HG03064 (cell line): ENCODE measurements around the gene UBE4B.

Experiments
- ATAC-seq: cut with Tn5 transposase; IDR thresholded peaks from one replicate; pipeline ENCODE4 v1.9.1; 2021; ENCODE audit warnings: low read depth; ENCODE audit not compliant: unreplicated experiment

Gene UBE4B

DNA sequence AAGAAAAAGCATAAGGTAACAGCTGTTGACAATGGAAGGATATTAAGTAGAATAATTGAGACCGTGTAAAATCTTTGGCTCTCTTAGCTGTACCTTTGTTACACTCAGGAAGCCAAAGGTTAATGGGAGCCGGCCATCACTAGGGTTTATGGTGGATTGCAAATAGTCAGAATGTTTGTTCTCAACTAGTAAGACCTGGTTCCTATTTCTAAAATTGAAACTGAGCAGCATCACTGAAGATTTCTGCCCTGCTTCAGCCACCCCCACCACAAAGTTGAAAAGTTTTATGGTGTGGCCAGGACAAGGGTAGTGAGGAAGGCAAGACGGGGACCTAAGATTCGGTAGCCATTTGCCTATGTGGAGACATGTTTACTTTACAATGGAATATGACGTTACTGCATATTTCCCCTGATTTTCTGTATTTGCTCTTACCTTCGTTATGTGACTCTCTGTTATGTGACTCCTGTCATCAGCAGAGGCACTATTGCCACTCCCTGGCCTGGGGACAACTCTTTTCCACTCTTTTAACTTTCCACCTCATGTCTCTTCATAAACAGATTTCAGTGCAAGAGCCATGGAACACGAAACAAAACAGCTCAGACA lies 136.3 kb downstream of the UBE4B start:
- no peak for ATAC-seq

GRCh38 chr1:10170239-10170574 lies 137.4 kb downstream of the UBE4B start:
- ATAC-seq = no peak

- ATAC-seq = no peak
Measured at GRCh38 chr1:10171105-10171767, 138.5 kb downstream of the UBE4B start.

DNA sequence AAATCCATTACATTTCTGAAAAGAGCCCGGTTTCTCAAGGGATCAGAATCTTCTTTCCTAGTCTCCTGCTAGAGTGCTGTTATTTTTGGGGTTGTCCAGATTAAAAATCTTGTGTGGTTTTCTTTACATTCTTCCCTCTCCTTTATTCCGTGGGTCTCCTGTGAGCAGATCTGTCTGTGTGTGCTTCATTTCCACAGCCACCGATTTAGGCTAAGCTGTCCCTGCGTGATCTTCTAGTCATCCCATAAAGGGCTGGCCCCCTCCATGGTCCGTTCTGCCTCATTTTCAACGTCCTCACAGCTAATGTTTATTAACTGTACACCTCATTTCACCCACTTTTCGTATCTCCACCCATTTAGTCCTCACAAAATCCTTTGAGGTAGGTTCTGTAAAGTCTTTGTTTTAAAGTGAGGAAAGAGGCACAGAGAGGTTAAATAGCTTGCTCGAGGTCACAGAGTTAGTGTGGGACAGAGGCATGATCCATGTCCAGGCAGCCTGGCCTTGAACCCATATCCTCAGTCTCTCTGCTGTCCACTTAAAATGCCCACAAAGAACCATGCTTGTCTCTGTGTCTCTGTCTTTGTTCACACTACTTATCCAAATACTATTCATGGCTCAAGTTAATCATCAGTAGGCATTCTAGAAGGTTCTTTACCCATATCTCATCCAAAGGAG lies 139.4 kb downstream of the UBE4B start:
- no peak for ATAC-seq

- ATAC-seq = no peak
Measured at GRCh38 chr1:10173582-10173981, 140.8 kb downstream of the UBE4B start.

- ATAC-seq = no peak
Measured at GRCh38 chr1:10177876-10178275, 145.1 kb downstream of the UBE4B start.

DNA sequence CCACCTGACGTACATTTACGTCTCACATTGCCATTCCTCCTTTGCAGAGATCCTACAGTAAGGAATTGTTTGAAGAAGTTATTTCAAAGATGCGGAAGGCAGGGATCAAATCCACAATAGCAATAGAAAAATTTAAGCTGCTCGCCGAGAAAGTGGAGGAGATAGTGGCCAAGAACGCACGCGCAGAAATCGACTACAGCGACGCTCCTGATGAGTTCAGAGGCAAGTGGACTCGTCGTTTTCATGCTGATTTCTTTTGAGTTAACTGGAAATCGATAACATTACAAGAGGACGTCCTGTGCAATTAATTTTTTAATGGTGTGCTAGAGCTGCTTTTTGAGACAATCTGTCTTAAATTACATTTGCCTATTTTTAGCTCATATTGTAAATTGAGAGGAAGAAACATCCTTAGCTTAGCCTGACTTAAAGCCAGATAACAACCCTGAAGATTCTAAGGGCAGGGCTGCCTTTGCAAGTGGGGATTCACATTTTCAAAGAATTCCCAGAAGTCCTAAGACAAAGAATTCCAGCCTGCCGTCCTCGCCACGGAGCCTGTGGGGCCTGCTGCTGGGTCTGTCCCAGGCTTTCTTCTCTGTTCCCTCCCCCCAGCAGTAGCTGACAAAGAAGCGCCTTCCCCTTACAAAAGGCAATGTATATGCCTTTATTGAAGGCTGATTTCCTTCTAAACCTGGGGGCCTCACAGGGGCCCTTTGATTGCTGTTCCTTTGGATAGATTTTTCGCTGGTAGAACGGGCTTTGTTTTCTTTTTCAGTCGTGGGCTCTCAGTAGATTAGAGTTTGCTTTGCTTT lies 146.0 kb downstream of the UBE4B start:
- no peak for ATAC-seq

DNA sequence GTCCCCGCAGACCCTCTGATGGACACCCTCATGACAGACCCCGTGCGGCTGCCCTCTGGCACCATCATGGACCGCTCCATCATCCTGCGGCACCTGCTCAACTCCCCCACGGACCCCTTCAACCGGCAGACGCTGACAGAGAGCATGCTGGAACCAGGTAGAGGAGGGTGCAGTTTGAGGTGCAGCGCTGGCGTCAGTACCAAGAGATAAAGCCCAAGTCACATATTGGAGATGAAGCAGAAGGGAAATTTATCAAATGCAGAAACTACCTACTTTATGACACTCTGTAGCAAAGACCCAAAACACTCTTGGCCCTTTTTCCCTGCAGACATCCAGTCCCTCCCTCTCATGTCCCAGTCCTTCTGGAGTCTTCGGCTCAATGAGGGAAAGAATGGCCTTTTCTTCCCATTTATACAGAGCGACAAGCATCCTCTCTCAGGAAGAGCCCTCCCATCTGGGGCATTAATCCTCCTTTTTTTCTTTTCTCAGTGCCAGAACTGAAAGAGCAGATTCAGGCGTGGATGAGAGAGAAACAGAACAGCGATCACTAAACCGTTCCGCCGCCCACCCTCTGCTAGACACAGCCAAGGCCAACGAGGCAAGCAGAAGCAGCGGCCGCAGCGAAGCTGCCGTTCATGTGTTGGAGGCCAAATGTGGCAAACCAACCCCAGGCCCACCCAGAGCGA lies 146.8 kb downstream of the UBE4B start:
- no peak for ATAC-seq

DNA sequence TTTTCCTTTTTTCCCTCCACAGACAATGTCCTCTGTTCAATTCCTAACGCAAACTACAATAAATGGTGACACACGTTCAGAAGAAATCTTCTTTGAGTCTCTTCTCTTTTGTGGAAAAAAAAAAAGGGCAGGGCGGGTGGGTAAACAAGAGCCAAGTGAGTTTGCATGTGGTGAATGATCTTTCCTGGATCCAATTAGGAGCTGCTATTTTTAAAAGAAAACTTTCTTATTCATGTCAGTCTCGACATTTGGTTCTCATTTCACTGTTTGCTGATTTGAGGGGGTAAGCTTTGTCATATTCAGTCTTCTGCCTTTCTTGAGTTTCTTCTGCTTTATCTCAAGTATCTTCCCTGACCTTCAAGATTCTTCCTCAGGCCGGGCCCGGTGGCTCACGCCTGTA lies 148.4 kb downstream of the UBE4B start:
- no peak for ATAC-seq

DNA sequence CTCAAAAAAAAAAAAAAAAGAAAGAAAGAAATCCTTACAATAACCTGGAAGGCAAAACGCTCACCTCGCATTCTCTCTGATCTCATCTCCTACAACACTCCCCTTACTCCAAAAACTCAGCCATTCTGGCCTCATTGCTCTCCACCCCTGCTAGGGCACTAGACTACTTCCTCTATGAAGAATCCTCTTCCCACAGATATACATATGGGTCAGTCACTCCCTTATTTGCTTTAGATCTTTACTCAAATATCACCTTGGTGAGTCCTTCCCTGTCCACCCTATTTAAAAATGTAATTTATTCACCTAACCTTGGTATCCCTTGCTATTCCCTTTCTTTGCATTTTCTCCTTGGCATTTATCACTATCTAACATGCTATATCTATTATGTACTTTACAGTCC lies 153.0 kb downstream of the UBE4B start:
- ATAC-seq = no peak

DNA sequence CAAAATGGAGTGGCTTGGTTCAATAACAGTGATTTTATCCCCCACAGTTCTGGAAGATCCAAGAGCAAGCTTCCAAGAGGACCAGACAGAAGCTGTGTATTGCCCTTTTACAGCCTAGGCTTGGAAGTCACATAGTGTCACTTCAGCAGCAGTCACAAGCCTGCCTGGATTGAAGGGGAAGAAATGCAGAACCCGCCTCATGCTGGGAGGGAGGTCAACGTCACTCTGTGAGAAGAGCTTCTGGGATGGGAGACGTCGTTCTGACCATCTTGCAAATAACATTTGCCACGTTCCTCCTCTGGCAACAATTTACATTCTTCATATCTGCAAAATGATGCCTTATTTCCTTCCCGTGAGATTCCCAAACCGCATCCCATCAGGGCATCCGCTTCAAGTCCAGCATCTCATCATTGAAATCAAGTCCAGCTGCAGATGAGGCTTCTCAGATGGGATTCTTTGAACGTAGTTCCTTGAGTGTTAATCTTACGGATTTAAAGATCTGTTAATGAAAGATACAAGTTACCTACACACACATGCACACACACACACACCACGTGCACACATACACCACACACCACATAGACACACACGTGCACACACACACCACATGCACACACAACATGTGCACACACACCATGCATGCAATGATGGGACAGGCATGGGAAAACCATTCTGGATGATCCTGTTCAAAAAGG lies 153.7 kb downstream of the UBE4B start:
- ATAC-seq = no peak

DNA sequence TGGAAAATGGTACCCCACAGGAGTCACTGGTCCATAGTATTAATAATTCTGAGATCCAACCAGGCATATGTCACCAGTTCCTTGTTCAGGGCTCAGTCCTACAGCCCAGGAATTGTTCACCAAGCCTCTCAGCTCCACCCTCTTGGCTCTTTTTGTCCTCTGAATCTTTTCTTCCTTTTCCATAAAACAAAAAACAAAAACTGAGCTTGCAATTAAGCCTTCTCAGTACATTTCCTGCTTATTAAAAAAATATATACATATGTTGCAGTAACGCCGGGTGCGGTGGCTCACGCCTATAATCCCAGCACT lies 154.2 kb downstream of the UBE4B start:
- no peak for ATAC-seq

DNA sequence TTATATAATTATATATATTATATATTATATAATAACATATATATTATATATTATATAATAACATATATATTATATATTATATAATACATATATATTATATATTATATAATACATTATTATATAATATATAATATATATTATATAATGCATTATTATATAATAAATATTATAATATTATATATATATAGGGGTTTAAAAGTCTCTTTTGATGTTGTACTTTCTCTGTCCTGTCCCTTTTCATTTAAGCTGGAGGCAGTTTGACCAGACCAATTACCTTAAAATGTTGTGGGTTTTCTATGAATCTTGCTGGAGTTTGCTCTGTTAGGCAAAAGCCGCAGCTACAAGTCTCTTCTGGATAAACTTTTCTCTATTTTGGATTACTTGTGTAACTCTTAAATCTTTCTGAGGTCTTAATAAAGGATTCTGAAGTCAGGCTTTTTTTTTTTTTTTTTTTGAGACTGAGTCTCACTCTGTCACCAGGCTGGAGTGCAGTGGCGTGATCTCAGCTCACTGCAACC lies 155.4 kb downstream of the UBE4B start:
- ATAC-seq = no peak

DNA sequence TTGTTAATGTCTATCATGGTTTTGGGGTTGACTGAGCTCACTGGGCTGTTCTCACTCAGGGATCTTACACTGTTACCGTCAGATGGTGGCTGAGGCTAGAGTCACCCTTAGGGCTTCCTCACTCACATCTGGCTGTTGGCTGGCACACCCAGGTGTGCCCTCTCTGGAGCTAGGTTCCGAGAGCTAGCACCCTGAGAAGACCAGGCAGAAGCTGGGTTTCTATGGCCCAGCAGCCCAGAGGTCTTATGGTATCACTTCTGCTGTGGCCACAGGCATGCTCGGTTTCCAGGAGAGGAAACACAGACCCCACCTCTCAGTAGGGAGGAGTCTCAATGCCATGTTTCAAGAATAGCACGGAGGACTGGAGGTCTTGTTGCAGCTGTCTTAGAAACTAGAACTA lies 156.9 kb downstream of the UBE4B start:
- ATAC-seq = no peak

DNA sequence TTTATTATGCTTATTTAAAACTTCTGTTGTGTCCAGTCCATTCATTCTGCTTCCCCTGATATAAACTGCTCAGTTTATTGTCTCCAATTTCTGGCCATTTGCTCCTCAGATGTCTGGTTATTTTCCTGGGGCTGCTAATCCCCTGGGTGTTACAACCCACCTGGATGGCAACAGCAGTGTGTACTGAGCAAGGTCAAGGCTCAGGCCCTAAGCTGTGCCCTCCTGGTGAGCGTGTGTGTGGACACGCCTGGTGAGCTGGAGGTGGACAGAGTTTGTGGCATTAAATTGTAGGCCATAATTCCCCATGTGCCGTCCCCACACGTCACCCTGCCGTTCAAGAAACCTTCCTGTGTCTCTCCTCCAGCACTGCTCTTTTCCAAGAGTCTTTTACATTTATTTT lies 159.5 kb downstream of the UBE4B start:
- no peak for ATAC-seq

DNA sequence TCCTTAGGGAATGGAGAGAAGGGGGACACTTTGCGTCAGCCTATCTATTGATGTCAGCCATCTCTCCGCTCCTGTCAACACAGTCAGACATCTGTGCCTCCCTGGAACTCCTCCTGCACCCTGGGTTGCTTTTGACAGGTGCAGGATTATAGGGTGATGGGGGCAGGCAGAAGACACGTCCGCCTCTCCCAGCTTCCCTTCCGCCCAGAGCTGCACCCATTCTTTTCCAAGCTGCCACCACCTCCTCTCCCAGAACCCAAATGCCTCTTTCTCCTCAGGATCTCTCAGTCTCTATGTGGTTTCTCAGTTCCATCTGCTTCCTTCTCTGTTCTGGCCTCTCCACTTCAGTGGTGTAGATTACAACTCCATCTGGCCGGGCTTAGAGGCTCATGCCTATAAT lies 160.5 kb downstream of the UBE4B start:
- ATAC-seq = no peak

DNA sequence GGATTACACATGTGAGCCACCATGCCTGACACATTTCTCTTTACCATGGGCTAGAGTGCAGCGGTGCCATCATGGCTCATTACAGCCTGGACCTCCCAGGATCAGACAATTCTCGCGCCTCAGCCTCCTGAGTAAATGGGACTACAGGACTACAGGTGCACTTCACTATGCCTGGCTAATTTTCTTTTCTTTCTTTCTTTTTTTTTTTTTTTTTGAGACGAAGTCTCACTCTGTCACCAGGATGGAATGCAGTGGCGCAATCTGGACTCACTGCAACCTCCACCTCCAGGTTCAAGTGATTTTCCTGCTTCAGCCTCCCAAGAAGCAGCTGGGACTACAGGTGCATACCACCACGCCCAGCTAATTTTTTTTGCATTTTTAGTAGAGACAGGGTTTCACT lies 162.8 kb downstream of the UBE4B start:
- no peak for ATAC-seq

DNA sequence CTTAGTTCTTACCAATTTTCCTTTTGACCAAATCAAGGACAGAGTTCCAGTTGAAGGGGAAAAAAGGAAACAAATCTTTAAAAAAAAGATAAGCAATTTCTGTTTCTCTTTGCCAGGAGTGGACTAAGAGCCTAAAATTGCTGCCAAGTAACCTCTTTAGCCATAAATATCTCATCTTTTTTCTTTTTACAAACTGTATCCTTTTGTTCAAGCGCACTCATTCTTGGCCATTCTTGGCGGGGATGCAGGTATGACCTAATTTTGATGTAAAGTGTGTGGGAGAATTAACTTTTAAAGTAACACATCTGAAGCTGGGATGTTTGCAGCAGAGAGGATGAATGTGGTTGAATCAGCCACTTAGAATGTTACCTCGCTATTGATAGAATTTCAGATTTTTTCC lies 164.2 kb downstream of the UBE4B start:
- ATAC-seq = no peak

DNA sequence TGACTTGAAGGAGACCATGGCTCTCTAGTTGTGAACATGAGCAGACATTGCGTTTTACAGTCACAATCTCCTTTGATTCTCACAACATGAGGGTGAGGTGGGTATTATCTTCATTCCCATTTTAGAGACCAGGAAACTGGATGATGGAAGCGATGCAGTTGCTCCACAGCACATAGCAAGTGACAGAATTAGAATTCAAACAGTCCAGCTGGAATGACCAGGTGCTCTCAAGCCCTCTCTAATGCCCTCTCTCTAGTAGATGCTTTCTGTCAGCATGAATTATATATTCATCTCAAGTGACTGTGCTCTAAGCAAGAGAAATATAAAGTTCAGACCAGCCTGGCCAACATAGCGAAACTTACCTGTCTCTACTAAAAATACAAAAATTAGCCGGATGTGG lies 167.9 kb downstream of the UBE4B start:
- ATAC-seq = no peak

DNA sequence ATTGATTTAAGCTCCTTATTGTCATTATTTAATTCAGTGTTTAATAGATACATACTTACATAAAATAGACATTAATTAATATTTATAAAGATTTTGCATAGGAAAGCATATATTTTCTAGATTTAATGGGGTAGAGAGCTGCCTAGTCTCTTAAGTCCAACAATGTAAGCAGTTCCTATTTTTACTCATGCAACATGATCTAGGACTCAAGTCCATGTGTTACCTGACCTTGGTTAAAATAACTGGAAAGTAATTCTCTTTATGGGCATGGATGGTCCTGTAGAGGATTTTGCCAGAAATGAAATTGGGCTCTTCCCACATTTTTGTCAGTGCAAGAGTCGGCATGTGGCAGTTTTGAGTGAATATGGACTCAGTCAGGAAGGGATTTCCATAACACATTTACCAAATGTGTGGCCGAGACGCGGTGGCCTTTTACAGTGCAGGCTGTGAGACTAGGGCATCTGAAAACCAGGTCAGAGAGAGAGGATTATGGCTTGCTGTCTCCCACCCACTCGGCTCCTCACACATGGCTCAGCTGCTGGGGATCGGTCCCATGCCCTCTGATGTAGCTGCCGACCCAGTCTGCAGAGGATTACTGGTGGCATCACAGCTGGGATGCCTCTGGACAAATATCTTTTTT lies 171.4 kb downstream of the UBE4B start:
- no peak for ATAC-seq
